Activated T-cell treated with anti-CD3 and anti-CD28 coated beads for 4 hours (primary cell): ENCODE data around the gene FGD6.
"Not testable (repeated sequence)": the region's sequence is repeated elsewhere in the genome, so short reads cannot be mapped to it uniquely, and the experiment has no call there.

ENCODE experiments used
- DNase-seq: peaks from one replicate; pipeline ENCODE4 v3.0.0-alpha.2; 2020

The FGD6 gene

DNA sequence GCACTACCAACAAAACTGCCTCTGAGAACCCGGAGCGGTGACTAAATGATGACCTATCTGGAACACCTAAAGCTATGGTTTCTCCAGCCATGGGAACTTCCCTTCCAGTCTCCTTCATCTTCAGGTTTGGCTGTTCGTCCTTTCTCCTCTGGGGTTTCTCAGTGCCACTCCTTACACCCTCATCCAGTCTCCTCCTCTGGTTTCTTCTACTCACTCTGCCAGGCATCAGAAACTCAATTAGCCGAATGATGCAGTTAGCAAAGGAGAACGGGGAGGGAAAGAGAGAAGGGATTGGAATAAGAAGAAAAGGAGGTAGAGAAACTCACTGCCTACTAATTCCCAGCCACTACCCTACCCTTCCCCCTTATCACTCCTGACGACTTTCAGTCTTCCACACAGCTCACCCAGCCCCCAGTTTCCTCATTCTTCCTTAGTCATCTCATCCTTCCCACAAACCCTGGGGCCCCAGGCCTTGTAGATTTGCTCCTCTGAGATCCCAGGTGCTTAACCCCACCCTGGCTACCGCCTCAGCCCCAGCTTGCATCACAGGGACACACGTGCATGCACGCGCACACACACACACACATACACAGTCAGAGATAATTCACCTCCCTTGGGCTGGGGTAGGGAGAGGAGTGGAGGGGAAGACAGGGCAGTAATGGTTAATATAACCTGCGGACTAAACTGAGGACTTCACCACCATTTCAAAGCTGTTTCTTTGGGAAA, 13.0 kb downstream of the FGD6 start:
- DNase-seq: no peak

DNA sequence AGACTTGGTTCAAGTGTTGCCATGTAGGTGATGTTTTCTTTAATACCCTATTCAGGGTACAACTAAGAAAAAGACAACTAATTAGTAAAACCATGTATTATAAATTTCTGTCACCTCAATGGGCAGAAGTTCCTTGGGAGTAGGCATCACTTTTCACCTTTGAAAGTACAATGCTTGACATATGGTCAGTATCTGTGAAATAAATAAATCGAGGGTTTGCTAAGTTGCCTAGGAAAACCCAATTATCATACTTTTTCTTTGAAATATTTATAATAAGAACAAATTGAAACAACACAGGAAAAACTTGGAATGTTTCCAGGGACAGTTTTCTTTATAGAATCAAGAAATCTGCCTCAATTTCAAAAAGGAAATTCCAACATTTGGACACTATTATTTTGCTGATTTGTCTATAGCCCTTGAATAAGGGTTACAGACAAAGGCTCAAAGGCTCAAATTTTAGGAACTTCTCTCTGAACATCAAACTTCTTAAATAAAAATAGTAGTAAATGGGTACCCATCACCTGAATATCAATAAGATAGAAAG, 13.7 kb downstream of the FGD6 start:
- DNase-seq: no peak

DNA sequence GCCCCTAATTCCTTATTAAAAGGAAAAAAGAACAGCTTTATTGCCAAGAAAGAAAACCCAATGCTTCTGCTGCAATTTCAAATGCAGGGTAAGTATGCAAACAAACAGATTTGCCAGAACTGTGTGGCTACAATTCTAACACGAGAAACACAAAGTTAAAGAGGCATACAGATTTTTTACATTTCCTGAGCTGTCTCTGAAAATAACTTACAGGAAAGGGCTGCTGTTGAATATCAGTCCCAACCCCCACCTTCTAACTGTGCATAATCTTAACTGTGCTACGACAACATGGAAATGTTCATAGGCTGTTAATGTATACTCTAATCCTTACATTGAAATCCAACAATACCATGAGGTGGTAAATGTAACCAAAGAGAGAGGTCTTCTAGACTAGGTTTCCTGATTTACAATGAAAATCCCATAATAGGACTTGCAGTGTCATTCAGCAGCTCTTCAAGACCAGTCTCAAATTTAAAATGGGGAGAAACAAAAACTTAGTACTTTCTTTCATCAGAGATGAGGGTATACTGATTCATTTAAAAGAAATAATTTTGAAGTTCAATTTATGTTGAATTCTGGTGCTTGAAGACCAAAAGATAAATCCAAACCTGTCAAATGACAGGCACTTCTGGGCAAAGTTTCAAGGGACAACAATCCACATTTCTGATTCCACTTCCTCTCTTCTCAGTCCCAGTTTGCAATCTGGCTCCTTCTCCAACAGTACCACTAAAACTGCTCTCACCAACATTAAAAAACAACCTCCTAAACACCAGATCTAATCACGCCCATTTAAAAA, 14.4 kb downstream of the FGD6 start:
- no peak for DNase-seq

DNA sequence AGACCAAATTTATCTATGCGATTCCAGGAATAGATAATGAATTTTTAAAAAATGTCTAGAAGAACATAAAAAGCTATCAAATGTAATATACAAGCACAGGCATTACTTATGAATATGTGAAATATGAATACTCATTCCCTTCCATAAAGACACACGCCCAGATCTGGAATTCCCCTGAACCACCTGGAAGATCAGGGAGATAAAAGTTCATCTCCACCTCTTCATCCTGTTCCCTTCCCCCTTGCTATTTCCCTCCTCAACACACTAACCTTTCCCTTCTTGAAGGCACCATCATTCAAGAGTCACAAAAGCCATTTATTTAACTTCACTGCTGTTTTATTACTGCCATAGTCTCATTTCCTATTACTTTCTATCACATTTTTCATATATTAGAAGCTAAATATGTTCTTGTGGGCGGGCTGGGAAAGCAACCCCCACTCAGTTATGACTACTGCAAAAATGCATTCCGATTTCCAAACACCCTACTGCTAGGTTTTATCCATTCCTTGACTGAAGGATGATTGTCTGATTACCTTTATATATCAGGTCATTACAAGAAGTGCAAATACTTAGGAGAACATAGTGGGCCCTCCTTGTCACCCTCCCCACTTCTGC, 16.1 kb downstream of the FGD6 start:
- DNase-seq: no peak

DNA sequence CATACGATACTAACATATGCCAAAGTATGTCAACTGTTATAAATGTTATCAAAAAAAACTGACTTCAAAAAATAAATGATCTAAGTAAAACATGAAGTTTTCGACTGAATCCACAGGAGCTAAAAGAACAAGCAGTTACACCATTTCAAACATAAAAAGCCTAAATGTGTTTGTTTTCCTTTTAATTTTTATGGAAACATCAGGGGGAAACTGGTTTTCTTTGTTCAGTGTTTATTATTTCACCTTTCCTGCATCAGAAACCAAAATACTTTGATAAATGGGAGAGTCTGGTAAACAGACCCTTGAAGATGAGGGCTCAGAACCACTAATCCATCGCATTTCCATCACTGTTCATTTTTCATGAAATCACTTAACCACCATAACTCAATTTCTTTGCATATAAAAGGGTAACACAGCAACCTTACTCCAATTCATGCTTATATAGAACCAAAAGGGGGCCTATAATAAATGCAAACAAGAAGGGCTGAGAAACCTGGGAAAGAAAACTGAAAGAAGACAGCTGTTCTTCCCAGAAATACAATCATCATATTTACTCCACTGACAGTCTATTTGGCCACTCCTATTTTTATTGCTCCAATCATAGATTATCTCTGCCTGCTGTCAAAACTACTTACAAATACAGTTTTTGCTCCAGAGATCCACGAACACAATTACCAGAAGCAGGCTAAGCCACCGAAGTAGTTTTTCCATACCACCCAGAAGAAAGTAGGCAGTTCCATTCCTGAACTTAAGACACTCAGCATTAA, 17.0 kb downstream of the FGD6 start:
- no peak for DNase-seq

DNA sequence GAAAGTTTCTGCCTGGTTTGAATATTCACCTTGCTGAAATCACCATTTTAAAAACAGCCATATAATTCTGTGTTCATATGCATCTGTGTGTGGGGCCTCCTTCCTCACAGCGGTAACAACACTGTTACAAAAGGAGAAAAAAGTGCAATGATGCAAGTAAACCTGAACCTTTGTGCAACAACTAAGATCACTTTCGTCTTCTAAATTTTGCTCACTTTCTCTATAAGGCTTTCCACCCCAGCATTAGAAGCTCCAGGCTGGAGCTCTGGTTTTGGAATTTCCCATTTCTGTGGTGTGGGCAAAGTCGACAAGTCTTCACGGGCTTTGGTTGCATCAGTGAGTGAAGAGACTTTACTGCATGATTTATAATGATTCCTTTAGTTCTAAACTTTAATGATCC, 18.4 kb downstream of the FGD6 start:
- DNase-seq: no peak

DNA sequence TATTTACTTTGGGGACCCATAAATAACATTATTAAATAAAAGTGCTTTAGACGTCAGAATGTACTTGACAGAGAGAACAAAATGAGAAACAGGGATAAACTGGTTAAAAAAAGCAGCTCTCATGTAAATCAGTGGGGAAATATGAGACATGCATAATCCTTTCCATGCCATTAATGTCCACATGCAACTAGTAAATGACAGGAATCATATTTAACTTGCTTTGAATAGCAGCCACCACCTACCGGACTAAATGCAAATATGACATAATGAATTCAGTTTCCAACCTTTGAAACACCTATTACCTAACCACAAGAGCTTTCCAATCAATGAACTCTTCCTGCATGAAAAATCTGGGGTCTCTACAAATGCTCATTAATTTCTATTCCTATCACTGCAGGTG, 19.6 kb downstream of the FGD6 start:
- no peak for DNase-seq

DNA sequence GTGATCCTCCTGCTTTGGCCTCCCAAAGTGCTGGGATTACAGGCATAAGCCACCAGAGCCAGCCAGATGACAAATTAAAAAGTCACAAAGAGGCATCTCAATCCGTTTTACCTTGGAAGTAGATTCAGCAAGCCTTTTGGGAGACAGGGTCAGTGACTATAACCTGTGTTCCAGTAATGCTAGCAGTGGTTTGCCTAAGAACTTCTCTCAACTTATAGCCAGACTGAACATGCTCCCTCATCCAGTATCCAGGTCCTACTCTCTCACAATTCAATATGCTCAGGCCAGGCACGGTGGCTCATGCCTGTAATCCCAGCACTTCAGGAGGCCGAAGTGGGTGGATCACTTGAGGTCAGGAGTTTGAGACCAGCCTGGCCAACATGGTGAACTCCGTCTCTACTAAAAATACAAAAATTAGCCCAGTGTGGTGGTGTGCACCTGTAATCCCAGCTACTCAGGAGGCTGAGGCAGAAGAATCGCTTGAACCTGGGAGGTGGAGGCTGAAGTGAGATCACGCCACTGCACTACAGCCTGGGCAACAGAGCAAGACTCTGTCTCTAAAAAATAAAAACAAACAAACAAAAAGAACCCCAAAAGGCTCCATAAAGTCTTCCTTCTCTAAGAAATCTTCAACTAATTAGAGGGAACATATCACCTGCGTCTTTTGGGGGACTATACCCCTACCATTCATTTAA, 20.2 kb downstream of the FGD6 start:
- not testable (repeated sequence) for DNase-seq

DNA sequence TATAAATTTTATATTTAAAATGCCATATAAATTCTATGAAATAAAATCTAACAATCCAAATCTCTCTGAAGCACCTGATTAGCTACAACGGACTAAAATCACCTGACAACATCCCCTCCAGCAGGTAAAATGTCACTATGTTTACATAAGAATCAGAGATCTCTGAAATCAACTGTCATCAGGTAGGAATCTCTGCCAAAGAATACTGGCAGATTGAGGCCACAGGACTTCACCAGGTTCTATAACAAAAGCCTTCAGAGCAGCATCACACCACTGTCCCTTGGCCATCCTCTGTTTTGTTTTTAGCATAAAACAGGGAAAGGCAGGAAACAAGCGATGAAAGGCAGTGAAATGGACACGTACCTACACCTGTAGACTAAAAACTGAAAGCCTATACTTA, 22.1 kb downstream of the FGD6 start:
- no peak for DNase-seq

DNA sequence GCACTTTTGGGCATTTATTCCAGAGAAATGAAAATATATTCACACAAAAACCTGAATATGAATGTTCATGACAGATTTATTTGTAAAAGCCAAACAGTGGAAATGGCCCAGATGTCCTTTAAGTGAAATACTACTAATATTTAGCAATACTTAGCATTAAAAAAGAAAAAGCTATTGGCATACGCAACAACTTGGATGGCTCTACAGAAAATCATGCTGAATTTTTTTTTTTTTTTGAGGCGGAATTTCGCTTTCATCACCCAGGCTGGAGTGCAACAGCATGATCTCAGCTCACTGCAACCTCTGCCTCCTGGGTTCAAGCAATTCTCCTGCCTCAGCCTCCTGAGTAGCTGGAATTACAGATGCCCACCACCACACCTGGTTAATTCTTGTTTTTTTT, 24.1 kb downstream of the FGD6 start:
- no peak for DNase-seq

DNA sequence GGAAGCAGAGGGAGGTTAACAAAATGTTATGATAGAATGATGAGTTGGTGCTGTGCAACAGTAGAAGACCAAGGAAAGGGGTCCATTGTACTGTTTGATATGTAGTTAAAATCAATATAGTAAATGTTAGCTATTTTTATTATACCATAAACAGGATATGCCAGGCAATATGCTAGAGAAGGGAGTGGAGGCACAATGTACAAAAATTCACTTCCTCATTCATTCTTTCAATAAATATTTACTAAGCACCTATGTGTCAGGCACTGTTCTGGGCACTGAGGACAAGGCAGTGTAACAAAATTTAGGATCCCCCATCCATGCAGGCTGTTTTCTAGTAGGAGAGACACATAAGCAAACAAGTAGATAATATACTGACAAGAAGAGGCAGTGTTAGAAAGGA, 25.0 kb downstream of the FGD6 start:
- no peak for DNase-seq

DNA sequence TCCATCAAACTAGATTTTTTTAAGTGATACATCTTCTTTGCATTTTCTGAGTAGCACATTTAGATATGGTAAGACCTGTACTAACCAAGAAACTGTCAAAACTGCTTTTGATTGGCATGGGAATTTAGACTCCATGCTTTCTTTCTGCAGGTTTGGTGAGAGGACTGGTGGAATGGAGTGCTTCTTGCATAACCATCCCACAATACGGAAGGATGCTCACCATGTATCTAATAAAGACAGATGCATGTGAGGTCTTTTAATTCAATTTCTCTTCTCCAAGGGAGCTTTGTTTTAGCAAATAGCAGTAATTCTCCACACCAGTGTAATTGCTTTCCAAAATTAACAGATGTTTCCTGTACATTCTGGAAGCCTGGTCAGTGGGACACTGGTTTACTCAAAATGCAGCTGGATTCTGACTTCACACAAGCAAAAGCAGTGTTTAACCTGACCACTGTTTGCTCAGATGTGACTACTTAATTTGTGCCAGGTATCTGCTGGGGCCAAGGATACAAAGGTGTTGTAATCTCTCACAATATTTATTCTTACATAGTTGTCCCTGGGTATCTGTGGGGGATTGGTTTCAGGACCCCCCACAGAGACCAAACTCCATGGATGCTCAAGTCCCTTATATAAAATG, 26.1 kb downstream of the FGD6 start:
- DNase-seq: no peak

DNA sequence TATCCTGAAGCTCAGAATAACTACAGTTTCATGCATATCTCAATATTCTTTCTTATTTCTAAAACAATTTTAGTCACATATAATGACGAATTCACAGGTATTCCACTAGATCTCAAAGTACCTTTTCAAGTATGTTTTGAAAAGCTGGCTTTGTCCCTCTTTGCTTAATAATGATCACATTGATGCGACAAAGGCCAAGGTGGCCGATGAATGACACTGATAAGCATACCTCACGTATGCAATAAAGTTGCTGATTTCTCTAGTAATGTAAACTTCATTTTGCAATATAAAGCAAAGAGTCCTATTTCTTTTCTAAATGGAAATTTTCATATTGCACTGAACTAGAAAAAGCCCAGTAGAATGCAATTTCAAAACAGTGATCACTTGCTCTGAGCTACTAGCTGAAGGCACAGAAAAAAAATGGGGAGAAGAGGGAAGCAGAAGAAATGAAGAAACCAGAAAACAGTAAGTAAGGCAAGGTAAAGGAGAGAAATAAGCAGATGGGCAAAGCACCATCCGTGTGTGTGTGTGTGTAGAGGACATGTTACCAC, 29.3 kb downstream of the FGD6 start:
- no peak for DNase-seq

DNA sequence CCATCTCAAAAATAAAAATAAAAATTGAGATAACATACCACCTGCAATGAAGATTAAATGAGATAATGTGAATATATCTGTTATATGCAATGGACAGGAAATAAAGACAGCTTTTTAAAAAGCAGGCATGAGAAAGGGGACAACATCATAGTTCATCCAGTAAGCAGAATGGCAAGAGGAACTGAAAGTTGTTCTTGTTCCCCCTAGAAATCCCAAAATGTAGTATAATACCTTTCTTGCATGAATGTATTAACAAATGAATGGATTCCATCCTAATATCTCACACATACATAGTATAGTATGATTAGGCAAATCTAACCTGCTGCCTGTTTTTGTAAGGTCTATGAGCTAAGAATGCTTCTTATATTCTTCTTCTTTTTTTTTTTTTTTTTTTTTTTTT, 31.4 kb downstream of the FGD6 start:
- DNase-seq: no peak

DNA sequence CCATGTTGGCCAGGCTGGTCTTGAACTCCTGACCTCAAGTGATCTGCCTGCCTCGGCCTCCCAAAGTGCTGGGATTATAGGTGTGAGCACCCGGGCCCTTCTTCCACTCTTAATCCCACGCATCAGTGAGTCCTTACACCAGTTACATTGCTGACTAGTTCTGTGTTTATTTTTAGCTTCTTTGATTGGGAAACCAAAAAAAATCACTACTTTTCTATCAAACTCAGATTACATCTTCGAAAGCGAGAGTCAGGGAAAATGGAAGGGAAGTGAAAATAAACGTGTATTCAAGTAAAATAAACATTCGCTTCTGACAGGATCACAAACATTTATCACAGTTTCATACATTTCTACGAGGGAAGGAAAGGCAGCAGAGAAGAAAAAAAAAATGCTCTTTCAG, 32.2 kb downstream of the FGD6 start:
- DNase-seq: no peak

DNA sequence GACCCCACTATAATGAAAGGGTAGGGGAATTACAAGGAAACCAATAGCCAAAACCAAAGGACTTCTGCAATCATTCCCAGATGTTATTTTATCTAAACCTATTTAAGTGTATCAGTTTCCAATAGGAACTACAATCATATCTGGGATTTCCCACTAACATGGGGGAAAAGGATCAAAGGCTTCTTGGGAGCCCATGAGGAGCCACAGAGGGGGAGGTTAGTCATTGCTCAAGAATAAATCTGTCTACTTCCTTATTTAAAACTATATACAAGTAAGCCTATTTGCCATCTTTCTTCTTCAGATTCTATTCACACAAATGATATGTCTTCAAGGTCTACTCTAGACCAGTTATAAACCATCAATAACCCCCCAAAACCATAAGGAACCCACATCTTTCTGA, 33.1 kb downstream of the FGD6 start:
- no peak for DNase-seq

DNA sequence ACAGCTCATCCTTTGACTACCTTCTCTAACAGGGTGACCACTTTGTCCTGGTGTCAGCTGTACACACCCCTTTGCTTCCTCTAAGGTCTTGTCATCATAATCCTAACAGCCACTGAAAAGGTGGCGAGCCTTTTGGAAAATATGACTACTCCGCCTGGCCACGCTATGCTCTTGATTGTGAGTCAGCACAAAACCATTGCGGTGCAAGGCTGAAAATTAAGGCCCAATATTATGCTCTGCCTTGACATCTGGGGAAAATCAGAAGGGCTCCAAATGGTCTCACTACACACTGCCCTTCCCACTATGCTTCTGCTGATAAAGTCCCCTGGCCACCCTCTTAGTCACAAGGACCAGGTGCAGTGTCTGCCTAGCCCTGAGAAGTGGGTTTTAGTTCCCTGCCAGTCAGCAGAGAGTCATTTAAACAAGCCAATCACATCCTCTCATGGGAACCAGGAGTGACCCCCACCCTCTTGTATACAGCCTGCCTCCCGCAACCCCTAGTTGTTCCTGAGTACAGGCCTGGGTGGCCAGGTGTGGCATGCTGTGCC, 34.3 kb downstream of the FGD6 start:
- DNase-seq: no peak

DNA sequence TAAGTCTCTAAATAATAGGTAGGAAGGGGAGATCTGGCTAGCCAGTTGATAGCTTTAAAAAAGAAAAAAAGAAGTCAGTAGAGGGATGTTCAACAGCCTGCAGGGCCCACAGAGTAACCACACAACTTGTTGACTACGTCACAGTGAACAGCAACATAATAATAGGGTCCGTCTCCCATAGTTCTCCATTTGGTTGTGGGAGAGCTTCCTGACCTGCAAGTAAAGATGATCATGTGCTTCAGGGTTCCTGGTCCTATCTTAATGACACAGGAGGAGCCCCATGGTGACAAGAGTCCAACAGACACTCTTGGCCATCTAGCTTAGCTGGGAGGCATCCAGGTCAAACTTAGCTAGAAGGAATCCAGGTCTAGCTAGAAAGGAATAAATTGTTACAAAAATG, 36.2 kb downstream of the FGD6 start:
- DNase-seq: no peak

DNA sequence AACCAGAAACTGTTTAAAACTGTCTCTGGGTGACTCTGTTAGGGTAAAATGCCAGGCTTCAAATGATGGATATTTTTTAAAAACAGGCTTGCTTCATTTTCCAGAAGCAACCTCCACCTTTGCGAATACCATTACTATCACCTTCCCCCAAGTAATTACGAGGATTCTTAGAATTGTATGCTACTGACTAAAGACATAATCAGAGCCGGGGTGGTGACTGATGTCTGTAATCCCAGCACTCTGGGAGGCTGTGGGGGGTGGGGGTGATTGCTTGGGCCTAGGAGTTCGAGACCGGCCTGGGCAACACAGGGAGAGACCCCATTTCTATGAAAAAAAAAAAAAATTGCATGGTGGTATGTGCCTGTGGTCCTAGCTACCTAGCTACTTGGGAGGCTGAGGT, 38.3 kb downstream of the FGD6 start:
- no peak for DNase-seq

DNA sequence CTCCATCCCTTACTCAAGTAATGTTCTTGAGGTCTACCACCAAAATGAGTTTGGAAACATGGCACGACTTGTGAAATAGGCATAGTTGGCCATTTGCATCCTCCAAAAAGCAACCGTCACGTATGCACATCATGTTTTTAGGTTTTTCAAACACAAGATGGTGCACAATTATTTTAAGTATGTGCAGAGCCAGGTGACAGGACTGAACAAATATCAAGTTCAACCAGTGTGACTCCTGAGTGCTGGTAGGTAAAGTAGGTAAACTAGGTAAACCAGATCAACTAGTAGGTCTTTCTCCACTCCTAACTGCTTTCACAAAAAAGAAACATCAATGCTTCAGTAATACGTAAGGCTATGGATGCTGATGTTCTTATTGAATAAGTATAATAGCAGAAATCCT, 39.1 kb downstream of the FGD6 start:
- DNase-seq: no peak

DNA sequence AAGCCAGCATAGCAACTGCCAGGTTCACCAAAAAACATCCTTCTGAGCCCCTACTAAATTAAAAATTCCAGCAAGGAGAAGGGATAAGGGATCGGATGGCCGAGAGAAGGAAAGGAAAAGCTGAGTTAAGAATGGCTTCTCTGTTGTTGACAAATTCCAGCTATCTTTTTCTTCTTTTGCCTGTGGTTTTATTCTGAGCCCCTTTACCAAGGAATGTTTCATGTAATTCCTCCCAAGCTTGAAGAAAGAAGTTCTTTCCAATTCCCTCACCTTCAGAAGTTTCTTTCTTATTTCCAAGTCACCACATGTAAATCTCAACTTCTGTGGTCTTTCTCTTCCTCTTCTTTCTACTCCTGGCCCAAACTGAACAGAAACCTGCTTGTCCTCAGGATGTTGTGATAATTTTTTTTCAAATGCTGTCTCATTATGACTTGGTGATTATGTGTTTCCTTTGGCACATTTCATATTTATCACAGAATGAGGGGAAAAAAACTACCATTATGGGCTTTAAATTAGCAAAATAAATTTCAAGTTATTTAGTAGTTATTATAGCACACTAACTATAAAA, 40.0 kb downstream of the FGD6 start:
- no peak for DNase-seq
